Spinal cord (tissue), 10 donors: ENCODE measurements around the gene SLC2A10. TPM values are rescaled to one million over a fixed set of nuclear protein-coding genes. Genes with fewer than 3 reads are reported as not detected.
A peak's percentile ranks its signal among the peaks of the same experiment; 100 is the strongest.

Experiments used
- DNase-seq, 6 donors: peaks; one replicate each; pipeline versions ENCODE4 v3.0.0 to v3.0.0-alpha.2; 2013 to 2015; ENCODE audit warnings: low spot score in 6 of 6, low read depth in 4 of 6
- H3K27ac ChIP-seq: one replicate; pipeline ENCODE4 v1.5.1; 2013; ENCODE audit warnings: low read depth, low read length, control low read depth
- H3K27me3 ChIP-seq: one replicate; pipeline ENCODE4 v1.6.1; 2013; ENCODE audit warnings: low read length; ENCODE audit not compliant: control insufficient read depth, insufficient read depth
- H3K36me3 ChIP-seq: one replicate; pipeline ENCODE4 v1.6.1; 2013; ENCODE audit warnings: low read length; ENCODE audit not compliant: control insufficient read depth, insufficient read depth
- H3K4me1 ChIP-seq: one replicate; pipeline ENCODE4 v1.6.1; 2013; ENCODE audit warnings: low read length; ENCODE audit not compliant: control insufficient read depth, insufficient read depth
- H3K4me3 ChIP-seq: one replicate; pipeline ENCODE4 v1.5.1; 2013; ENCODE audit warnings: low read depth, low read length, control low read depth
- H3K9me3 ChIP-seq: one replicate; pipeline ENCODE4 v1.6.1; 2013; ENCODE audit warnings: low read length; ENCODE audit not compliant: control insufficient read depth, insufficient read depth
- WGBS: methylation state at CpG from one replicate; pipeline ENCODE4 v1.1.5; 2013; ENCODE audit warnings: missing lambda C conversion rate; ENCODE audit not compliant: insufficient coverage; 5-methylcytosine and 5-hydroxymethylcytosine counted together
- polyA plus RNA-seq, 2 donors: library from polyadenylated mRNA; unstranded; fragments of 120-200 nt; gene quantifications; one replicate each; pipeline ENCODE4 v1.2.1, GENCODE V29; 2013; ENCODE audit not compliant: insufficient read length in 2 of 2
- total RNA-seq, 2 donors: library from RNA; depleted of rRNA in 1 of 2; stranded (reverse); fragments of 120-200 nt in 1 of 2; fragments of >200 nt in 1 of 2; gene quantifications; one replicate each; pipeline versions ENCODE4 v1.2.3 to v1.2.4, GENCODE V29; 2013 to 2014
- donor health status: healthy.

The SLC2A10 gene
- total and polyA plus RNA-seq, 4 donors = 14.6 to 31.1 (median 17.3) TPM

GRCh38 chr20:46774236-46774635 is 64.8 kb downstream of the SLC2A10 start:
- Histone ChIP-seq H3K27ac (no peak overlapping the region), H3K36me3 (no peaks in the 10 kb centered on the region), H3K27me3 (no peaks in the 10 kb centered on the region), H3K4me1 (peaks cover 11% of the 10 kb centered on the region), H3K9me3 (no peaks in the 10 kb centered on the region), H3K4me3 (no peak overlapping the region)
- WGBS = no CpG with 5 or more reads among the region's 2 CpGs
- peak in 1 of 6 donors; percentile 83 for DNase-seq

DNA sequence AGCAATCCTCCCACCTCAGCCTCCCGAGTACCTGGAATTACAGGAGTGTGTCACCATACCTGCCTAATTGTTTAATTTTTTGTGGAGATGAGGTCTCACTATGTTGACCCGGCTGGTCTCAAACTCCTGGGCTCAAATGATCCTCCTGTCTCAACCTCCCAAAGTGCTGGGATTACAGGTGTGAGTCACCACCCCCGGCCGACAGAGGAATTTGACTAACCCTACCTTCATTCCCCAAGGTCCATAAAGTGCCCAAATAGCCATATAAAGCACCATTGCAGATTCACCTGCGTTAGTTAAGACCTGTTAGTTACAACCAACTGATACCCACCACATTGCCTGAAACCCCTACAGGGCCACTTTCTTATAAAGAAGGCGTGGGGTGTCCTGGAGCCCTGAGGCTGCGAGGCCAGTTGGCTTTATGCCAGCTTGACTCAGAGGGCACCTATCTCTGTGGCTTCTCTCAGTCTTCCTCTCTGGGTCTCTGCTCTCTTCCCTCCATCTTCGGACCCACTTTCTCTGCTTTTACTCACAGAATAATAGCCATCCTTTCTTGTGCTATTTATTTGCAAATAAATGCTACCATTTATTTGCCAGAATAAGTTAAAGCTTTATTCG is 65.6 kb downstream of the SLC2A10 start:
- 96% methylated on average over 6 of the region's 9 CpGs for WGBS
- H3K27ac ChIP-seq = no peak overlapping the region

DNA sequence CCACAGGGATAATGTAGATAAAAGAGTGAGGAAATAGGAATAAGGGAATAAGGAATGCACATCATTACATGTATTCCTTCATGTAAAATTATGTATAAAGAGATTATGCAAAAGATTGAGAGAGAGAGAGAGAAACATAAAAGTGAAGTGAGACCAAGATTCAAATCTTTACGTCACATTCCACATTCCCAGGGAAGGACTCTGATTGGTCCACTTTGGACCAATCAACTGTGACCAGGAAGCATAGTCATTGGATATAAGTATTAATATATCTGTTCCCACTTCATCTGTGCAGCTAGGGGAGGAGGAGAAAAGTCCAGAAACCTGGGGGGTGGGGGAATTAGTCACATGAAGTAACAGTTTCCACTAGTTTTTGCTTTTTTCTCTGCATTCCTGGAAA is 66.4 kb downstream of the SLC2A10 start:
- H3K4me3 ChIP-seq = no peak overlapping the region
- no CpG with 5 or more reads among the region's 1 CpG for WGBS
- DNase-seq = peak in 1 of 6 donors; percentile 39
- H3K27me3 ChIP-seq = no peaks in the 10 kb centered on the region
- no peaks in the 10 kb centered on the region for H3K9me3 ChIP-seq
- H3K27ac ChIP-seq = no peak overlapping the region
- no peaks in the 10 kb centered on the region for H3K36me3 ChIP-seq
- peaks cover 11% of the 10 kb centered on the region for H3K4me1 ChIP-seq

More for the DNA sequence above, 65.6 kb downstream of the SLC2A10 start:
- Histone ChIP-seq H3K4me1 (peaks cover 11% of the 10 kb centered on the region), H3K27me3 (no peaks in the 10 kb centered on the region), H3K36me3 (no peaks in the 10 kb centered on the region), H3K4me3 (no peak overlapping the region), H3K9me3 (no peaks in the 10 kb centered on the region)
- DNase-seq = no peak

- Histone ChIP-seq H3K36me3 (no peaks in the 10 kb centered on the region), H3K4me3 (no peak overlapping the region), H3K27me3 (no peaks in the 10 kb centered on the region), H3K4me1 (peaks cover 11% of the 10 kb centered on the region), H3K9me3 (no peaks in the 10 kb centered on the region), H3K27ac (no peak overlapping the region)
- WGBS = 83% methylated on average over 1 of the region's 7 CpGs
- DNase-seq = peak in 1 of 6 donors; percentile 94
Observed at GRCh38 chr20:46777331-46777730, 67.9 kb downstream of the SLC2A10 start.

- 33% methylated on average over 1 of the region's 4 CpGs for WGBS
- no peaks in the 10 kb centered on the region for H3K9me3 ChIP-seq
- DNase-seq = no peak
- H3K27ac ChIP-seq = no peak overlapping the region
- H3K4me3 ChIP-seq = no peak overlapping the region
- H3K36me3 ChIP-seq = no peaks in the 10 kb centered on the region
- no peaks in the 10 kb centered on the region for H3K27me3 ChIP-seq
- H3K4me1 ChIP-seq = peaks cover 9% of the 10 kb centered on the region
Observed at GRCh38 chr20:46779831-46780230, 70.4 kb downstream of the SLC2A10 start.

- Histone ChIP-seq H3K36me3 (no peaks in the 10 kb centered on the region), H3K4me1 (peaks cover 6% of the 10 kb centered on the region), H3K27me3 (no peaks in the 10 kb centered on the region), H3K27ac (peak overlapping the region; percentile 33), H3K4me3 (no peak overlapping the region), H3K9me3 (no peaks in the 10 kb centered on the region)
- 77% methylated on average over 13 of the region's 15 CpGs for WGBS
- DNase-seq = peak in 1 of 6 donors; percentile 50
Observed at GRCh38 chr20:46784436-46785127, 75.1 kb downstream of the SLC2A10 start.

Other genes starting within 250 kb of the SLC2A10 start
- 10 to 100 TPM; 17.6 to 23.7 TPM for gene ZNF334, start 196.1 kb upstream of the SLC2A10 start, total RNA-seq
- 10 to 100 TPM; 25.0 to 25.6 TPM for gene ZNF334, start 196.1 kb upstream of the SLC2A10 start, polyA plus RNA-seq
- gene OCSTAMP, start 159.0 kb upstream of the SLC2A10 start, total RNA-seq = under 1 TPM in 1 of 2 donors, not detected in 1; 0.06 TPM
- gene OCSTAMP, start 159.0 kb upstream of the SLC2A10 start, polyA plus RNA-seq = under 1 TPM in 1 of 2 donors, not detected in 1; 0.13 TPM
- gene SLC13A3, start 58.2 kb upstream of the SLC2A10 start, total RNA-seq = 100 to 1,000 TPM in 1 of 2 donors, 10 to 100 TPM in 1; 39.6 to 303 TPM
- 10 to 100 TPM in 1 of 2 donors, 1 to 10 TPM in 1; 8.8 to 63.7 TPM for gene SLC13A3, start 58.2 kb upstream of the SLC2A10 start, polyA plus RNA-seq
- 10 to 100 TPM; 22.4 to 35.6 TPM for gene TP53RK, start 20.2 kb upstream of the SLC2A10 start, total RNA-seq
- gene TP53RK, start 20.2 kb upstream of the SLC2A10 start, polyA plus RNA-seq = 10 to 100 TPM; 17.6 to 21.4 TPM
- gene EYA2, start 185.2 kb downstream of the SLC2A10 start, total RNA-seq = 10 to 100 TPM; 10.7 to 28.2 TPM
- 10 to 100 TPM; 21.8 to 32.7 TPM for gene EYA2, start 185.2 kb downstream of the SLC2A10 start, polyA plus RNA-seq